Measurements from ENCODE around the gene EID1.

Gene EID1

DNA sequence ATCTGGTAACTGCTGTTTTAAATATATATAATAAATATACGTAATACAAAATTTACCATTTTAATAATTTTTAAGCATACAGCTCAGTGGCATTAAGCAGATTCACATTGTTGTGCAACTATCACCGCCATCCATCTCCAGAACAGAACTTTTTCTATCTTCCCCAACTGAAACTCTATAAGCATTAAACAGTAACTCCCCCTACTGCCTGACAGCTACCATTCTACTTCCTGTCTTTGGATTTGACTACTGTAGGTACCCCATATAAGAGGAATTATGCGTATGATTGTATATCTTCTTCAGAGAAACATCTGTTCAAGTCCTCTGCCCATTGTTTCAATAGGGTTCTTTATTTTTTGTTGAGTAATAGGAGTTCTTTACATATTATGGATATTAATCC is 36.8 kb downstream of the EID1 start:
- no peak for DNase-seq

DNA sequence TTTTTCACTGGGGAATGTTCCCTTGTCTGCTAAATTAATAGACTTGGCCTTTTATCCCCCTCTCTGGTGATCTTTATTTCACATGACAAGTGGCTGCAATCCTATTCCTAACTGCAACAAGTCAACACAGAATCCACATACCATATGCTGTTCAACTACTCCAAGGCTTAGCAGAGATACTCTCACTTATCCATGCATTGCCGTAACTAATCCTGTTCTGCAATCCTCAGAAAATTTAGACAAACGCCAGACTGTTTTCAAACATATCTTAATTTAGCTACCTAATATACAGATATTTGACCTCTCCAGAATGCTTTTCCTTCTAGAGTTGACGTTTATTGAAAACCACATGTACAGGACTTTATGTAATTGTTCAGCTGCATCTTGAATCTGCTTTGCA is 37.9 kb downstream of the EID1 start:
- no peak for DNase-seq

- no peak for DNase-seq
These were observed 38.8 kb downstream of the EID1 start for GRCh38 chr15:48916721-48917120.

DNA sequence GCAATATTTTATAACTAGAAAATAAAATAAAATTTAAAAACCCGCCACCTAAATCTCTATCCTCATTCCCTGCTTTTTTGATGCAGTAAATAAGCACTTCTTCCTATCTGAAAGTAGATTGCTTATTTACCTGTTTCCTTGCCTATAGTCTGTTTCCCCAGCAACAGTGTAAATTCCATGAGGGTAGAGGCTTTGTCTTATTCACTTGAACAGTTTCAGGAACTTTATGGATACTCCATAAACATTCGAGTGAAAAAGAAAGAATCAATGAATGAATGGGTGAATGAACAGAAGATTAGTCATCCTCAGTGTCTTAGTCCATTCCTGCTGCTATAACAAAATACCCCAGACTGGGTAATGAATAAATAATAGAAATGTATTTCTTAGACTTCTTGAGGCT is 44.1 kb downstream of the EID1 start:
- no peak for DNase-seq

DNA sequence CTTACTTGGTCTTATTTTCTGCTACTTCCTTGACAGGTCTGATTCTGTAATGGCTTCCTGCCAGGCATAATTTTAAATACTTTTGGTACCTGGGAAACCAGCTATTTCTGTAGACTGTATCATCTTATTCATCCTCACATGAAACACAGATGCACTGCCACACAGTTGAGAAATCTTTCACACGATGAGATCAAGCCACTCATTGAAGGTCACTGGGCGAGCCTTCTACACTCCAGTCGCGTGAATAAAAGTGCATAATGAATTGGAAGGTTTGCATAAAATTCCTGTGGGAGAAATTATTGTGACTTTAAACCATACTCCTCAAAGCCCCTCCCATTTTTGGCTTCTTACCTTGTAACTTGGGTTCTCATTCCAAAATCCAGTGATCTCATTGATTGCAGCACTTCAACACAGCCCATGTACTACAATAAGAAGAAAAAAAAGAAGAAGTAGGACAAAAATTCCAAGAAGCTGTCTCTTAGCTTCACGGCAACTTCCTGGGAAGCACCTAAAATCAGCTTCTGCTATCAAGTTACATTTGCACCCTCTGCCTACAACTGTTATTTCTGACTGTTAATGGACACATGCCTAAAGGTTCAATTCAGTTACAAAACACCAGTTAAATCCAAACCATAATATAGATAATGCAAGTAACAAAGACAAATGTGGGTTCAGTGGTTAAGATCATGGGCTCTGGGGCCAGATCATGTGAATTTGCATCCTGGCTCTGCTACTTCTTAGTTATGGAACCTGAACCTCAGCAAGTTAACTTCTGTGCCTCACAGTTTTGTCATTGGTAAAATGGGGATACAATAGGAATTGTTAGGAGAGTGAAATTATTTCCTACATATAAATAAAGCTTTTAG is 46.8 kb downstream of the EID1 start:
- DNase-seq, result no peak

DNA sequence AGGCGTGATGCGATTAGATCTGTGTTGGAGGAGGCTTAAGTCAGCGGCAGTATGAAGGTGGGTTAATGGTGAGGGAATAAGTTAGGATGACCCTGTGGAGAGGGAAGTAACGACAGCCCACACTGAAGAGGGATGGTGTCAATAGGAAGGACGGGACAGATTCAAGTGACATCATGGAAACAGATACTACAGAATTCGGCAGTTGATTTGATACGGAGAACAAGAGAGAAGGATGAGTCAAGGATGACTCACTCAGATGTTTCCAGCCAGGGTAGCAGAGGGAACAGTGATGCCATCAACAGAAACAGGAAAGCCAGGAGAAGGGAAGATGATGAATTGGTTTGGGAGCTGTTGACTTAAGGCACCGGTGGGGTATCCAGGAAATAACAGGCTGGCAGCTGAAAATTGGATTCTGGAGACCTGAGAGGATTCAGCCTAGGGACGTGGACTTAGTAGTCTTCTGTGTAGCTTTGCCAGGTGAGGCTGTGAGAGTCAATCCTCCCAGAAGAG is 47.8 kb downstream of the EID1 start:
- DNase-seq, result no peak

DNA sequence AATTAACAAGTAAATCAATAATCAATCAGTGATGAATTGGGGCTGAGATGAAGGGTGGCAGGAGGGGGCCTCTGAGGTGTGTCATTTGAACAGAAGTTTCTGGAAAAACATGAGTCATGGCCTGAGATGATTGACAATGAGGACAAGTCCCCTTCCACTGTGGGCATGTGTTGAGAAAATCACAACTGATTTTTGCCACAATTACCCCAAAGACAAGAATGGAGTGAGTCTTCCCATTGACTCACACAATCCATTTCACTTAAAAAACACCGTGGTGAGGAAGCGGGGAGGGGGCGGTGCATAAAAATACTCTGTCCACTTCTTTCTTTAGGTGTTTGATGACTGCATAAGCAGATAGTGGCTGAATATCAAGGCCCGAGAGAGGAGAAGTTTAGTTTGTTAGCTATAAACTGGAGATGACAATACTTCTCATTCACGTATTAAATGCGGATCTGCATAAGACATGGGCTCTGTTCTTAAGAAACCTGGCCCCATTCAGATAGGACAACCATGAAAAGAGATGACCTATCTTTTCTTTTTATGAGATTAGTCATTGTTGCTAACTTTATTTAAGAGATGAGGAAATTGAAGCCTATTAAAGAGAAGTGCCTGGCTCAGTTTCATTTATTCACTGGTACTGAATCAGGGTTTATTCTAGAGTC is 51.1 kb downstream of the EID1 start:
- DNase-seq, result no peak

DNA sequence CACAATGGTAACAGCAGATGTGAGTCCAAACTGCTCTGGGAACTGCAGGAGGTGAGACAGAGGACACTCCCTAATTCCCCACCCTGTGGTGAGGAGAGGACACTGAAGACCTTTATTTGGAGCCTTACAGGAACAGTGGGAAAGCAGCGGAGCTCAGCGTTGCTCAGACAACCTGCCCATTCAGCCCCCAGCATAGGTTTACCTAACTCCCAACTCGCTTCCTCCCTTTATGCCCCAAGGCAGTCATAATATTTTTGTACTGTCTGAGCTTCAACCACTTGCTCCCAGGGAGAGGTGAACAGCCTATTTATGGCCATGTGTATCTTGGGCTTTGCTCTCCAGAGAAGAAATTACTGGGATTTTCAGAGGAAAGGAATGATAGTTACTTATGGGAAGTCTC is 51.7 kb downstream of the EID1 start:
- DNase-seq, result no peak
